ENCODE results near the gene NDUFA12. TPM values are rescaled to one million over a fixed set of nuclear protein-coding genes. Genes with fewer than 3 reads are reported as not detected.

The NDUFA12 gene
- total RNA-seq, 1 donor from 2014 or later, result 112 TPM

GRCh38 chr12:94957006-94957405 lies 46.5 kb downstream of the NDUFA12 start:
- no peak overlapping the region for H3K4me3 Mint-ChIP-seq (ENCODE audit: unreplicated experiment)
- no peak overlapping the region for H3K27ac Mint-ChIP-seq (ENCODE audit: unreplicated experiment)
- H3K4me1 Mint-ChIP-seq (ENCODE audit: low read depth, unreplicated experiment), result peaks cover 4% of the 10 kb centered on the region
- Histone ChIP-seq H3K27me3 (ENCODE audit: insufficient read depth, low read length) (peaks cover 8% of the 10 kb centered on the region), H2AFZ (ENCODE audit: low read depth, low read length) (no peak overlapping the region), H3K4me3 (ENCODE audit: insufficient read depth, low read depth, low read length) (no peak overlapping the region), H3K27ac (ENCODE audit: low read depth, low read length) (no peak overlapping the region), H3K36me3 (ENCODE audit: insufficient read depth, low read length) (no peaks in the 10 kb centered on the region), H3K4me2 (ENCODE audit: low read length) (no peak overlapping the region), H4K20me1 (ENCODE audit: insufficient read depth, low read length) (no peaks in the 10 kb centered on the region), H3K4me1 (ENCODE audit: insufficient read depth, low read length) (peaks cover 3% of the 10 kb centered on the region), H3K79me2 (ENCODE audit: insufficient read depth, low read length) (no peaks in the 10 kb centered on the region), H3K9me3 (ENCODE audit: insufficient read depth, low read depth, low read length) (no peaks in the 10 kb centered on the region), H3K9ac (ENCODE audit: low read length) (no peak overlapping the region)
- no peaks in the 10 kb centered on the region for H3K36me3 Mint-ChIP-seq (ENCODE audit: low read depth, unreplicated experiment)
- no peaks in the 10 kb centered on the region for H3K9me3 Mint-ChIP-seq (ENCODE audit: unreplicated experiment)
- TF ChIP-seq EZH2 (IDR thresholded peaks at IDR 0.05; ENCODE audit: insufficient read depth, low read length) (no peak), CTCF (IDR thresholded peaks at IDR 0.05; ENCODE audit: insufficient read depth, low read depth, low read length) (no peak)
- DNase-seq (ENCODE audit: low read depth) (no peak), FAIRE-seq (no peak)
- H3K27me3 Mint-ChIP-seq (ENCODE audit: low read depth, unreplicated experiment), result peaks cover 15% of the 10 kb centered on the region

- DNase-seq (ENCODE audit: low read depth), result no peak
- H3K9me3 ChIP-seq (ENCODE audit: insufficient read depth, low read depth, low read length), result no peaks in the 10 kb centered on the region
- peaks cover 4% of the 10 kb centered on the region for H3K4me1 Mint-ChIP-seq (ENCODE audit: low read depth, unreplicated experiment)
- peaks cover 8% of the 10 kb centered on the region for H3K27me3 ChIP-seq (ENCODE audit: insufficient read depth, low read length)
- no peaks in the 10 kb centered on the region for H3K36me3 Mint-ChIP-seq (ENCODE audit: low read depth, unreplicated experiment)
- TF ChIP-seq EZH2 (IDR thresholded peaks at IDR 0.05; ENCODE audit: insufficient read depth, low read length) (no peak), CTCF (IDR thresholded peaks at IDR 0.05; ENCODE audit: insufficient read depth, low read depth, low read length) (no peak)
- no peak overlapping the region for H3K4me3 ChIP-seq (ENCODE audit: insufficient read depth, low read depth, low read length)
- H3K79me2 ChIP-seq (ENCODE audit: insufficient read depth, low read length), result no peaks in the 10 kb centered on the region
- H3K9me3 Mint-ChIP-seq (ENCODE audit: unreplicated experiment), result no peaks in the 10 kb centered on the region
- peaks cover 12% of the 10 kb centered on the region for H3K27me3 Mint-ChIP-seq (ENCODE audit: low read depth, unreplicated experiment)
- no peak overlapping the region for H3K27ac Mint-ChIP-seq (ENCODE audit: unreplicated experiment)
- no peaks in the 10 kb centered on the region for H4K20me1 ChIP-seq (ENCODE audit: insufficient read depth, low read length)
- H3K4me2 ChIP-seq (ENCODE audit: low read length), result no peak overlapping the region
- no peak overlapping the region for H3K4me3 Mint-ChIP-seq (ENCODE audit: unreplicated experiment)
- no peak overlapping the region for H3K9ac ChIP-seq (ENCODE audit: low read length)
- H2AFZ ChIP-seq (ENCODE audit: low read depth, low read length), result no peak overlapping the region
- H3K4me1 ChIP-seq (ENCODE audit: insufficient read depth, low read length), result peaks cover 3% of the 10 kb centered on the region
- FAIRE-seq, result no peak
- no peaks in the 10 kb centered on the region for H3K36me3 ChIP-seq (ENCODE audit: insufficient read depth, low read length)
- no peak overlapping the region for H3K27ac ChIP-seq (ENCODE audit: low read depth, low read length)
Observed at GRCh38 chr12:94954948-94955592, 48.4 kb downstream of the NDUFA12 start.

GRCh38 chr12:94954029-94954685 lies 49.3 kb downstream of the NDUFA12 start:
- H3K4me1 Mint-ChIP-seq (ENCODE audit: low read depth, unreplicated experiment), result peaks cover 4% of the 10 kb centered on the region
- Histone ChIP-seq H2AFZ (ENCODE audit: low read depth, low read length) (no peak overlapping the region), H3K27me3 (ENCODE audit: insufficient read depth, low read length) (peaks cover 9% of the 10 kb centered on the region), H3K36me3 (ENCODE audit: insufficient read depth, low read length) (no peaks in the 10 kb centered on the region), H4K20me1 (ENCODE audit: insufficient read depth, low read length) (no peaks in the 10 kb centered on the region), H3K79me2 (ENCODE audit: insufficient read depth, low read length) (no peaks in the 10 kb centered on the region), H3K9me3 (ENCODE audit: insufficient read depth, low read depth, low read length) (no peaks in the 10 kb centered on the region), H3K4me1 (ENCODE audit: insufficient read depth, low read length) (peaks cover 3% of the 10 kb centered on the region), H3K4me3 (ENCODE audit: insufficient read depth, low read depth, low read length) (no peak overlapping the region), H3K27ac (ENCODE audit: low read depth, low read length) (no peak overlapping the region), H3K9ac (ENCODE audit: low read length) (no peak overlapping the region), H3K4me2 (ENCODE audit: low read length) (no peak overlapping the region)
- H3K27me3 Mint-ChIP-seq (ENCODE audit: low read depth, unreplicated experiment), result peaks cover 8% of the 10 kb centered on the region
- no peaks in the 10 kb centered on the region for H3K36me3 Mint-ChIP-seq (ENCODE audit: low read depth, unreplicated experiment)
- FAIRE-seq (no peak), DNase-seq (ENCODE audit: low read depth) (peak; percentile 58)
- no peak overlapping the region for H3K4me3 Mint-ChIP-seq (ENCODE audit: unreplicated experiment)
- no peaks in the 10 kb centered on the region for H3K9me3 Mint-ChIP-seq (ENCODE audit: unreplicated experiment)
- no peak overlapping the region for H3K27ac Mint-ChIP-seq (ENCODE audit: unreplicated experiment)
- TF ChIP-seq EZH2 (IDR thresholded peaks at IDR 0.05; ENCODE audit: insufficient read depth, low read length), result no peak
- no peak for TF ChIP-seq CTCF (IDR thresholded peaks at IDR 0.05; ENCODE audit: insufficient read depth, low read depth, low read length)
